IPS-NIHi7 (cell line): ENCODE results near the gene PROCR.
"Not testable (repeated sequence)": the region's sequence is repeated elsewhere in the genome, so short reads cannot be mapped to it uniquely, and the experiment has no call there.

Experiments
- DNase-seq: peaks from one replicate; pipeline ENCODE4 v3.0.0; 2012; ENCODE audit warnings: mixed read lengths; ENCODE audit errors: extremely low spot score

Gene PROCR

GRCh38 chr20:35171753-35172433 is at the start of gene PROCR:
Gene PROCR, plus strand, starts transcription at chr20:35172072. Its CDS starts 83 bp downstream, at chr20:35172155.
- peak; percentile 81 for DNase-seq

DNA sequence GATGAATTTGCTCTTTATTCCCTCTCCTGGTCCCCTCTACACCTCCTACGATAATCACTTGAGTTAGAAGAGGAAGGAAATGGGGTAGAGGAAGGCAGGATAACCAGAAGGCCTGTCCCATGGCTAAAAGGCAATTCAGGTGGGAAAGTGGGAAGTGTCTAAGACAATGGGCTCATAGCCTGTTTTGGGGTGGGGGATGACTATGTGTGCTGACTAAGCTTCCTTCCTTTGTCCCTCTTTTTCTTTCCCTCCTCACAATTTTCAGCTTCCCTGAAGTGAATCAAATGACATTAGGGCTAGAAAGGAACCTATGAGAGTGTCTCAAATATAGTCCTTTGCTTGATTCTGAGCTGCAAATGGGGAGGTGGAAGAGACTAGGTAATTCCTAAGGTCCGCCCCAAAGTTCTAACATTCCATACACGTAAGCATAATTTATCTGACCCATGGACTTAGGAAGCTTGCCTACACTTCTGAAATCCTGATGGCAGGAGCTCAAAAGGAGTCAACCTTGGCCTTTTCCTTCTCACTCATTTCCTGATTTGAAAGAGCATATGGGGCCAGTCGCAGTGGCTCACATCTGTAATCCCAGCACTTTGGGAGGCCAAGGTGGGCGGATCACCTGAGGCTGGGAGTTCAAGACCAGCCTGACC is 49.0 kb upstream of the PROCR start:
- DNase-seq: no peak

GRCh38 chr20:35125753-35126152 is 46.1 kb upstream of the PROCR start:
- DNase-seq: no peak

DNA sequence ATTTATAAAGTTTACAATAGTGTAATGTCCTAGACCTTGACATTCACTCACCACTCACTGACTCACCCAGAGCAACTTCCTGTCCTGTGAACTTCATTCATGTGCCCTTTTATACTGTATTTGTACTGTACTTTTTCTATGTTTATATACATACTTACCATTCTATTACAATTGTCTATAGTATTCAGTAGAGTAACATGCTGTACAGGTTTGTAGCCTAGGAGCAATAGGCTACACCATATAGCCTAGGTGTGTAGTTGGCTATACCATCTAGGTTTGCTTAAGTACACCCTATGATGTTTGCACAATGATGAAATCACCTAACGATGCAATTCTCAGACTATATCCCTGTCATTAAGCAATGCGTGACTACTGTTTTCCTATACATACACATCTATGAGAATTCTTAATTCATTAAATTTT is 42.2 kb upstream of the PROCR start:
- no peak for DNase-seq

- DNase-seq: no peak
Observed at GRCh38 chr20:35131934-35132333, 39.9 kb upstream of the PROCR start.

DNA sequence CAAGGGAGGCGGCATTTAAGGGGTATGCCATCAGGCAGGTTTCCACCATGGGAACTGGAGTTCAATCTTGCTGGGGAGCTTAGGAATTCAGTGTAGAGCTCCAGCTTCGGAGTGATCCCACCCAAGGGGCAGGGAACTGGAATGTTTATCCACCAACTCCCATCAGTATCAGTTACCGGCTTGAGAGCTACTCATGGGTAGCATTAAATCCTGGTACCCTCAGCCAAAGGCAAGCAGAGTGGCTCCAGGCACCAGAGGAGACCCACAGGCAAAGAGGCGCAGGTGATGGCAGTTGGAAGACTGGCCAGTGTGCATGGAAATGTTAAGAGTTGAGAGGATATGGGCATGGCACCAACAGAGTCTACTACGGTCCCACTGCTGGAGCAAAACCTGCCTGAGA is 38.8 kb upstream of the PROCR start:
- DNase-seq: no peak

DNA sequence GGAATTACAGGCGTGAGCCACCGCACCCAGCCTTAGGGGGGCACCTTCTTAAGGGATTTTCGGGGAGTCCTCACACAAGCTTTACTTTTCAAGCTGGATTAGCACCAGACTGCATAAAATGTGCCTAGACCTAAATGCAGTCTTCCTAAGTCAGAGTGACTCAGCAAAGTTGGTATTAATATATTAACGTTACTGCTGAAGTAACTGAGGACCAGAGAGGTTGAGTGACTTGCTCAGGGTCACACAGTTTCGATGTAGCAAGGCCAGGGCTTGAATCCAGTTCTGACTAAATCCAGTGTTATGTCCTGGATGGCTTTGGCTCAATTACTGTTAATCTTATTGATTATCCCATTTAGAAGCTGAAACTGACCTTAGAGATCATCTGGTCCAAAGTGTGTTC is 38.1 kb upstream of the PROCR start:
- DNase-seq: no peak

GRCh38 chr20:35134472-35134871 is 37.4 kb upstream of the PROCR start:
- no peak for DNase-seq

DNA sequence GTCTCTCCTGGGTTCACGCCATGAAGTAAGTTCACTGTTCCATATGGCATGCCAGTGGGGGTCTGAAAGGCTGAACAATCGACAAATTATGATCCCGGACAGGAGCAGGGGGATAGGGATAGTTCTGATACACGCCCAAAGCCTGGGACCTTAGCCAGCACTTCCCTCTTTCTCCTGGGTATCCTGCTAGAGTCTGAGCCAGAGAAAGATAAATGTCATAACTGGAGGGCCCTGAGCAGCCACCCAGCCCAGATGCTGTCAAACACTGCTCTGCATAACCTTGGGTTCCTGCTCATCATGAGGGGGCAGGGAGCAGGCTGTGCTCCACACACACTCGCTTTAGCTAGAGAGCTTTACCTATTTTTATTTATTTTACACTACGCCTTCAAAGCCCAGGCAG is 37.0 kb upstream of the PROCR start:
- no peak for DNase-seq

DNA sequence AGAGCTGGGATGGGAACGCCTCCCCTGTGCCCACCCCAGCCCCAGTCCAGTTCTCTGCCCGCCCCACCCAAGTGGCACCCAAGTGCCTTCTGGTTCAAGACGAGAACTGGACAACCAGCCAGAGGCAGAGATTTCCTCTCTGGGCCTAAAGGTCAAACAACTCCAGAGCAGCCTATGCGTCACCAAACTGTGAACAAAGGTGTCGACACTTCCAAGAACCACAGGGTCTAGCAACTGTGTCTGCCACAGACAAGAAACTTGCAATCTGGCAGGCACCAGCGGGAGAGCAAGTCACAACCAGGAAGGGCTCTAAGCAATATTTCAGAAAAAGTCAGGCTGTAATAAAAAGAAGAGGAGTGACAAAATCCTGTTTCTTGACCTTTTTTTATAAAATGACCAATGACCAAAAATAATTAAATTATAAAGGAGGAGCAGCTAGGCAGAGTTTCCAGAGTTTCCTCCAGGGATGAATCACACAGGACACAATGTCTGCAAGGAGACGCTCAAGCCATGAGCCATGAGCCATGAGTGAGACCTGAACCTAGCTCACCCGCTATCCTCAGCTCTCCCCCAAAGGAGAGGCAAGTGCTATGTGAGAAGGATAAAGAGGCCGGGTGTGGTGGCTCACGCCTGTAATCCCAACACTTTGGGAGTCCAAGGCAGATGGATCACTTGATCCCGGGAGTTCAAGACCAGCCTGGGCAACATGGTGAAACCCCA is 35.8 kb upstream of the PROCR start:
- no peak for DNase-seq

DNA sequence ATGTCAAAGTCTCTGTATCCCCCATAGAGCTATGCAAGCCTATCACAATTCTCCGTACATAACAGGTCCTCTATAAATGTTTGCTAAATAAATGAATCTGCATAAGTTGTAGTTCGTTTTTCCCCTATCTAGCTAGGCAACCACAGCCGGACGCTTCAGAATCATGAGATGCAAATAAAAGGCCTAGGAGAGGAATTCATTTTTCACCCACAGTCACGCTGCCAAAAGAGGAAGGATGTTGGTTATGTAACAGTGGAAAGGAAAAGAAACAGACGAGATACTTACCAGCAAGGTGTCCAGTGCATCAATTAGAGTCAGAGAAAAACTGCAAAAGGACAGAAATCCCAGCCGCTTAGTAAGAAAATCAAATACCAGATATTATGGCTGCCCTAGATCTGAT is 27.2 kb upstream of the PROCR start:
- no peak for DNase-seq

- DNase-seq: peak; percentile 77
Observed at GRCh38 chr20:35145141-35145564, 26.7 kb upstream of the PROCR start.

- DNase-seq: peak; percentile 48
Observed at GRCh38 chr20:35146299-35146919, 25.5 kb upstream of the PROCR start.

DNA sequence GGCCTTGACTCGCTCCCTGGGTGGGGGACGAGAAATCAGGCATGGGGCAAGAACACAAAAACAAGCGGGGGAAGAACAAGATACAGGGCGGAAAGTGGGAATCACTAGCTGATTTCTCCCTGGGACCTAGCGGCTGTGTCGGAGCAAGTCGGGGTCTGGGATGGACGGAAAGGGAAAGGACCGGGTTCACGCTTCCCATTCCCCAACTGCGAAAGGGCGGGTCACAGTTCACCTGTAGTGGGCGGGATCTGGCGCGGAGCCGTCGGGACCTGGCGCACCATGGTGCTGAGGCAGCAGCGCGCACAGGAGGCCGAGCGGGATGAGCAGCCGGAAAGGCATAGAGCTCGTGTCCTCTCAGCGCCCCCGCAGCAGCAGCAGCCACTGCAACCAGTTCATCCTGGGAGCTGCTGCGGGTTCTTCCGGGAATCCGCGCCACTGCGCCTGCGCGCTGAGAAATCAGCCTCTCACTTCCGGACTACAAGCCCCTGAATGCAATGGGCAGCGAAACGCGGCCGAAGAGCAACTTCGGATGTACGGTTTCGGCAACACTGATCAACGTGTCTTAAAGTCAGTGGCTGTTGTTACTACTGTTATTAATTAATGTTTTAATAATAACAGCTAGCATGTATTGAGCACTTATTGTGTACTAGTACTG is 24.8 kb upstream of the PROCR start, which contains the start of gene EDEM2:
EDEM2 (minus strand) TSS at position 417 of the 655 bp plus-strand sequence; CDS start at position 339, 78 bp downstream.
- DNase-seq: peak; percentile 98

DNA sequence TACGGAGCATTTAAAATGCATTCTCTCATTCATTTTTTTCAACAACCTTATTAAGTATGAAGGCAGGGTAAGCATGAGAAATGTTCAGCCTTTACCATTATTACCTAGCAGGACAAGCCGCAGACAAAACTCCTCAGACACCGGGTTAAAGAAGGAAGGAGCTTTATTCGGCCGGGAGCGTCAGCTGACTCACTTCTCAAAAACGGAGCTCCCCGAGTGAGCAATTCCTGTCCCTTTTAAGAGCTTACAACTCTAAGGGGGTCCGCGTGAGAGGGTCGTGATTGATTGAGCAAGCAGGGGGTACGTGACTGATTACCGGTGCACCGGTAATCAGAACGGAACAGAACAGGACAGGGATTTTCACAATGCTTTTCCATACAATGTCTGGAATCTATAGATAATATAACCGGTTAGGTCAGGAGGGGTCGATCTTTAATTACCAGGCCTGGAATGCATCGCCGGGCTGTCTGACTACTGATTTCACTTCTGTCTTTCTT is 24.2 kb upstream of the PROCR start:
- DNase-seq: not testable (repeated sequence)

DNA sequence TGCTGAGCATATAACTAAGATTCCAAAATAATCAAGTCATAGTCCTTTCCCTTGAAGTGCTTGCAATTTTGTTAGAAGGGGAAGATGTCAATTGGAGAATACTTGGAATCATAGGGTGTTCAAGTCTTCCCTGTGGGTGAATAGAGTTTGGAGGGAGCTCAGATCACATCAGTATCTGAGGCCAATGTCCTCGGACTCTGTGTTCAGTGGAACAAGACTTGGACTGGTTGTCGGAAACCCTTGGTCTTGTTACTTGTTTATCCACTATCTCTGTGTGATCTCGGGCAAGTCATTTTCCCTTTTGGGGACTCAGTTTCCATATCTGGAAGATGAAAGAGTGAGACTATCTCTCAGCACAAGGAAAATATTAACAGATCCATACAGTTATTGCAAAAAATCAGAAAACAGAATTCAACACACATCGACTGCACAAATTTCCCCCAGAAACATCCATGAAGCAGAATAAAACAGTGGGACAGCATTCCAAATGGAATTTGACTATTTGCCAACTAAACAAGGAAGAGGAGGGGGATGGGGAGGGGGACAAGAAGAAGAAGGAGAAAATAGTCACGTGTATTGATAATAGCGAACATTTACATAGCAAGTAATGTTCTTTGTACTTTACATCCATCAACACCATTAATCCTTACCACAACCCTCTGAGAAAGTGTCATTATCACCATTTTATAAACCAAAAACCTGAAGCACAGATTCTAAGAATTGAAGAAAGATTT is 20.9 kb upstream of the PROCR start:
- no peak for DNase-seq

DNA sequence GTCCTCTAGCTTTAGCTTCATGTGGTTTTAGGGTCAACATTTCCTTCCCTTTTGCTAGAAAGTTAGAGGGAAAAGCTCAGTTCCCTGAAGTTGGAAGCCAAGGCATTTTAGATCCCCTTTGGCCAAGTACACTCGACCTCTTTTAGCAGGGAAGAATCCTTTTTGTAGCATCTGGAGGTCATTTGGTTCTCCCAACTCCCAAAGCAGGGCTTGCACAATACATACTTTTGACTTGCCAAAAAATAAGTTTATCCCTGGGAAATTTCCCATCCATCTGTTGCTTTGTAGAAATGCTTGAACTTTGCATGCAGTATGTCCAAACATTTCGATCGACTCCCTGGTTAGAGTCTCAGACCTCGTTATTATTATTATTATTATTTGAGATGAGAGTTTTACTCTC is 20.1 kb upstream of the PROCR start:
- DNase-seq: no peak

- DNase-seq: no peak
Observed at GRCh38 chr20:35155936-35156335, 15.9 kb upstream of the PROCR start.

- DNase-seq: no peak
Observed at GRCh38 chr20:35156978-35157377, 14.9 kb upstream of the PROCR start.

GRCh38 chr20:35160341-35160740 is 11.5 kb upstream of the PROCR start:
- not testable (repeated sequence) for DNase-seq

DNA sequence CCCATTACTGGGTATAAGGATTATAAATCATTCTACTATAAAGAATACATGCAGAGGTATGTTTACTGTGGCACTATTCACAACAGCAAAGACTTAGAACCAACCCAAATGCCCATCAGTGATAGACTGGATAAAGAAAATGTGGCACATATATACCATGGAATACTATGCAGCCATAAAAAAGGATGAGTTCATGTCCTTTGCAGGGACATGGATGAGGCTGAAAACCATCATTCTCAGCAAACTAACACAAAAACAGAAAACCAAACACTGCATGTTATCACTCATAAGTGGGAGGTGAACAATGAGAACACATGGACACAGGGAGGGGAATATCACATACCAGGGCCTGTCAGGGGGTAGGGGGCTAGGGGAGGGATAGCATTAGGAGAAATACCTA is 7.3 kb upstream of the PROCR start:
- not testable (repeated sequence) for DNase-seq
